Epithelial cell of umbilical artery (primary cell): ENCODE data around the gene CCDC38. TPM values are rescaled to one million over a fixed set of nuclear protein-coding genes. Genes with fewer than 3 reads are reported as not detected.

Experiments used
- total RNA-seq: library from RNA; depleted of rRNA; stranded (reverse); fragments of >200 nt; gene quantifications from 2 replicates; pipeline ENCODE4 v1.2.3, GENCODE V29; 2014

Gene CCDC38
- not detected in 2 replicates for total RNA-seq

DNA sequence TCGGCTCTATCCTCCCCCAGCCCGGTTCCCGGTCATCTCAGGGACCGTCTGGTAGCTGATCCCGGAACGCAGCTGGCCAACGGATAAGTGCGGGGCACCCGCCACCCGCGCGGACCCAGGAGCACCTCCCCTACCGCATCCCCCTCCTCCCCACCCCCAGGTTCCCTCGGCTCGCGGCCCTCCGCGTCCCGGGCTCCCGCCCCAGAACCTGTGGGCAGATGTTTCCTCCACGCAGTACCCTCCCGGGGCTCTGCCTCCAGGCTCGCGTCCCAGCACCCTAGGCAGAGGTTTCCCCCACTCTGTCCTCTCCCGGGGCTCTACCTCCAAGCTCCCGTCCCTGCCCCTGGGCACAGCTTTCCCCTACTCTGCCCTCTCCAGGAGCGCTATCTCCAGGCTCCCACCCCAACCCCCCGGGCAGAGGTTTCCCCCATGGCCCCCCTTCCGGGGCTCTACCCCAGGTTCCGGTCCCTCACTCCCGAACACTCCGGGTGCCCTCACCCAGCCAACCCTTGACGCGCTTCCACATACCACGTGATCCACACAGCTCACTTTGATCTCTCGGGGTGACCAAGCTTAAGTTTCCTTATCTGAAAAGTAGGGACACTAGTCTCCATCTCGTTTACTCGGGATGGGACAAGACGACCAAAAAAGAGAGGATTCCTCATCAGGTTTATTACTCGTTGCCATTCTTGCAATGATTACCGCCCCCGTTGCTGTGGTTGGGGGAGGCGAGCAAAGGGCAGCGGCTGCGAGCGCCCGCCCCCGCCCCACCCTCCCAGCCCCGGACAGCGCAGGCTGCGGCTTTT, at the start of gene CCDC38:
TSS of gene CCDC38 (minus strand) at position 91 of the 806 bp plus-strand sequence. CDS start 6,105 bp downstream, outside the sequence.

GRCh38 chr12:95943330-95943842, 972 bp upstream of the CCDC38 start, which contains the start of gene AMDHD1:
Gene AMDHD1 (plus strand): TSS chr12:95943331. CDS start chr12:95943399, 68 bp downstream.

DNA sequence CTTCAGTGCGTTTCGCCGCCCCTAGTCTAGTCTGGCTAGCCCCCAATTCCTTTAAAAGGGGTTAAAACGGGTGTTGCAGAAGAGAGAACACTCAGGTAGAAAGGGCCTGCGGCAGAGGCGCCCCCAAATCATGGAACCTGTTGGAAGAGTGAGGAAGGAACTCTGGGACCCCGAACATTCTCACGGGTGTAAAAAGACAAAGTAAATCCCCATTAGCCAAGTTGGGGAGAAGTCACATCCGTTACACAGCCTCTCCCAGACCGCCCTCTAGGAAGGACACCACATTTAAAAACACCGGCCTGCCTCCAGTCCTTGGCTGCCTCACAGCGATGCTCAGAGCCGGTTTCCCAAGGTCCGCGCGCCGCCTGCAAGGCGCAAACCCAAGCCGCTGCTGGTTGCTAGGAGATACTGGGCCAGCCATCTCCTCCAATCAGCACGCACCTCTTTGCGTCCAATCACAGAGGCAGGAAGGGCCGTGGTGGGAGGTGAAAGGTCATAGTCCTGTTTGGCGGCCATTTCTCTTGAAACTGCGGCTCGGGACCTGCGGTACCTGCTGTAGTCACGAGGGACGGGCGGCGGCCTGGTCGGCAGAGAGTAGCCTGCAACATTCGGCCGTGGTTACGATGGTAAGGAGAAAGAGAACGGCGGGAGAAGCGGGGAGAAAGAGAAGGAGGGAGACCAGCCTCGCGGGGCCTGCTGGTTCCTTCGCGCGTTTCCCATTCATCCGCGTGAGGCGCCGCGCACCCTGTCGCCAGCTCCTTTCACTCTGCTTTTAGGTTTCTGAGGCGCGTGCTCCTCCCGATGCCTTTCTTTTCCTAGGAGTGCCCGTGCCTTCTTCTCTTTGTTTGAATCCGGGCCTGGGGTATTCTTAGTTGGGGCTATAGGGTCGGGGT, 83.7 kb downstream of the CCDC38 start, which contains the start of gene SNRPF:
TSS of gene SNRPF (plus strand) at position 502 of the 893 bp plus-strand sequence. CDS start at position 624, 122 bp downstream.

Other genes starting within 250 kb of the CCDC38 start
- 125 and 190 TPM in 2 replicates for gene NTN4, start 151.8 kb downstream of the CCDC38 start, total RNA-seq
- gene SNRPF, start 83.7 kb downstream of the CCDC38 start, total RNA-seq = 25.0 and 37.4 TPM in 2 replicates
- not detected in 2 replicates for gene AMDHD1, start 717 bp upstream of the CCDC38 start, total RNA-seq
- under 0.01 and 0.61 TPM in 2 replicates for gene HAL, start 53.7 kb upstream of the CCDC38 start, total RNA-seq
- 61.1 and 91.2 TPM in 2 replicates for gene LTA4H, start 93.0 kb upstream of the CCDC38 start, total RNA-seq